Astrocyte (in vitro differentiated cells and primary cell): ENCODE data around the gene RTP3.

Experiments used
- EZH2 ChIP-seq: IDR thresholded peaks from 2 replicates; pipeline ENCODE4 v1.6.1; 2012; ENCODE audit warnings: mild to moderate bottlenecking, low read length, inconsistent platforms; ENCODE audit not compliant: insufficient read depth
- TF ChIP-seq, protein P1 (sequence below): IDR thresholded peaks from 2 replicates; pipeline ENCODE4 v1.5.1; 2011; ENCODE audit warnings: low read depth, mild to moderate bottlenecking, inconsistent platforms, low read length, moderate library complexity; ENCODE audit not compliant: insufficient read depth

DNA sequence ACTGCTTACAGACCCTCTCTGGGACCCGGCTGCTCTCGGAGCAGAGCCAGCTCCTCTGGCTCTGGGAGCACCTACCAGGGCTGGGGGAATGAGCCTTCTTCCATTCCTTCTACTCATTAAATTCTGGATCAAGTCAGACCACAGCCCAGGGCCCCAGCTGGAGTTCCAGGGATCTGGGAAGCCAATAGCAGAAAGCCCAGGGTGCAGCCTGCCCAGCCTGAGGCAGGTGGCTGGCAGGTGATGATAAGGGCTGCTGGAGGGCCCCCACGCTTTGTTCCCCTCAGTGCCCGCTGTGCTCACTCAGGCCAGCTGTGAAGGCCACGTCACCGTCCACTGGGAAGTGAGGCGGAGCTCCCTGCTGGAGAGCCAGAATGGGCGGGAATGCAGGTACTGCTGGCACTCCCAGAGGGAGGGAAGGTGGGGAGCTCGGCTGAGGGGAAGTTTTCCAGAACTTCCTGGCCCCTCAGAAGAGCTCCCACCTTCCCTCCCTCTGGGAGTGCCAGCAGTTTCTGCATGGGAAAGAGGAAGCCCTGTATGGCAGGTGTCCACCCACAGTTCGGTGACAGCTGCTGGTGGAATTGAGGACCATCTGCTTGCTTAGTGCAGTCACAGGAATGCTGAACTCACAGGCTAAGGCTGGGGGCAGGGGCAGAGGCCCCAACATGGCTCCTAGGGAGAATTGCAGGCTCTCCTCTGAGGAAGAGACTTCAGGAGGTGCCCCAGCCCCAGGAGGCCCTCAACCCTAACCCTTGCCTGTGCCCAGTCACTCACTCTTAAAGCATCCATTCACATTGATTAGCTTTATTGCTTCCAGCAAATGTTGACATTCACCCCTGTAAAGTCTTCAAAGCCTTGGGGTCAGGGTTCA lies 12.6 kb upstream of the RTP3 start:
- TF ChIP-seq, protein P1, sequence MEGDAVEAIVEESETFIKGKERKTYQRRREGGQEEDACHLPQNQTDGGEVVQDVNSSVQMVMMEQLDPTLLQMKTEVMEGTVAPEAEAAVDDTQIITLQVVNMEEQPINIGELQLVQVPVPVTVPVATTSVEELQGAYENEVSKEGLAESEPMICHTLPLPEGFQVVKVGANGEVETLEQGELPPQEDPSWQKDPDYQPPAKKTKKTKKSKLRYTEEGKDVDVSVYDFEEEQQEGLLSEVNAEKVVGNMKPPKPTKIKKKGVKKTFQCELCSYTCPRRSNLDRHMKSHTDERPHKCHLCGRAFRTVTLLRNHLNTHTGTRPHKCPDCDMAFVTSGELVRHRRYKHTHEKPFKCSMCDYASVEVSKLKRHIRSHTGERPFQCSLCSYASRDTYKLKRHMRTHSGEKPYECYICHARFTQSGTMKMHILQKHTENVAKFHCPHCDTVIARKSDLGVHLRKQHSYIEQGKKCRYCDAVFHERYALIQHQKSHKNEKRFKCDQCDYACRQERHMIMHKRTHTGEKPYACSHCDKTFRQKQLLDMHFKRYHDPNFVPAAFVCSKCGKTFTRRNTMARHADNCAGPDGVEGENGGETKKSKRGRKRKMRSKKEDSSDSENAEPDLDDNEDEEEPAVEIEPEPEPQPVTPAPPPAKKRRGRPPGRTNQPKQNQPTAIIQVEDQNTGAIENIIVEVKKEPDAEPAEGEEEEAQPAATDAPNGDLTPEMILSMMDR = no peak
- no peak for TF ChIP-seq EZH2
